ENCODE data around the gene MGMT. TPM values are rescaled to one million over a fixed set of nuclear protein-coding genes. Genes with fewer than 3 reads are reported as not detected.

The MGMT gene
- total RNA-seq, 1 donor from 2014 or later = 13.9 TPM

DNA sequence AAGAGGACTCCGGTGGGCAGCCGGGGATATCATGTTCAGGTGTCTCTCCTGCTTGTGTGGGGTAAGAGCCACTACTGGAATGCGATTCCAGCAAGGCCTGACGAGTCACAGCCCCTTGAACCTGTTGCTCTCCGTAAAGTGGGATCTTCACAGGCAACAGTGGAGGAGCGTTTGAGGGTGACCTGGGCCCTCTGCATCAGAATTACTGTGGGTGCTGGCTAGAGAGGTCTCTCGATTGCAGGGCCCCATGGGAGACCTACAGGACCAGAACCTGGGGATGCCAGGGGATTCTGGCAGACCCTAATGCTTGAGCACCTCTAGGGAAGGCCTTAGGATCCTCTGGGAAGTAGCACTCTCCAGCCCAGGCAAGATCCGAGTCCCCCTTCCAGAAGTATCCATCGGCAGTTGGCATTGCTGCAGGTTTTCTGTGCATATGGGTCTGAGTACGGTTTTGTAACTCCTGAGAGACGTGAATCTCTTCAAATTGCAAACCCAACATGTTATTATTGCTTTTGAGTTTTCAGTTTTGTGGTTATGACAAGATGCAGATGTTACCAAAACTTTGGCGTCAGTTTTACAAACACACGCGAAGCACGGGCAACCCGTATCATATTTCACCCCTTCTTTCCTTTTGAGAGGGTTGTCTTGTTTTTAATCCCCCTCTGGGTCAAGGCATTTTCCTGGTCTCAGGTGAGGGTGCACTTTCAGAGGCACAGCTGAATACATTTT is 4.6 kb downstream of the MGMT start:
- TF ChIP-seq, protein P1, sequence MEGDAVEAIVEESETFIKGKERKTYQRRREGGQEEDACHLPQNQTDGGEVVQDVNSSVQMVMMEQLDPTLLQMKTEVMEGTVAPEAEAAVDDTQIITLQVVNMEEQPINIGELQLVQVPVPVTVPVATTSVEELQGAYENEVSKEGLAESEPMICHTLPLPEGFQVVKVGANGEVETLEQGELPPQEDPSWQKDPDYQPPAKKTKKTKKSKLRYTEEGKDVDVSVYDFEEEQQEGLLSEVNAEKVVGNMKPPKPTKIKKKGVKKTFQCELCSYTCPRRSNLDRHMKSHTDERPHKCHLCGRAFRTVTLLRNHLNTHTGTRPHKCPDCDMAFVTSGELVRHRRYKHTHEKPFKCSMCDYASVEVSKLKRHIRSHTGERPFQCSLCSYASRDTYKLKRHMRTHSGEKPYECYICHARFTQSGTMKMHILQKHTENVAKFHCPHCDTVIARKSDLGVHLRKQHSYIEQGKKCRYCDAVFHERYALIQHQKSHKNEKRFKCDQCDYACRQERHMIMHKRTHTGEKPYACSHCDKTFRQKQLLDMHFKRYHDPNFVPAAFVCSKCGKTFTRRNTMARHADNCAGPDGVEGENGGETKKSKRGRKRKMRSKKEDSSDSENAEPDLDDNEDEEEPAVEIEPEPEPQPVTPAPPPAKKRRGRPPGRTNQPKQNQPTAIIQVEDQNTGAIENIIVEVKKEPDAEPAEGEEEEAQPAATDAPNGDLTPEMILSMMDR (IDR thresholded peaks at IDR 0.05) = no peak
- Mint-ChIP-seq H3K27me3 (ENCODE audit: low read depth) (no peaks in the 10 kb centered on the region), H3K9me3 (ENCODE audit: low read depth) (no peaks in the 10 kb centered on the region), H3K36me3 (ENCODE audit: low read depth) (no peaks in the 10 kb centered on the region), H3K4me3 (ENCODE audit: unreplicated experiment) (no peak overlapping the region), H3K27ac (ENCODE audit: unreplicated experiment) (no peak overlapping the region), H3K4me1 (ENCODE audit: low read depth) (peaks cover 4% of the 10 kb centered on the region)
- DNase-seq (ENCODE audit: low spot score) = no peak

DNA sequence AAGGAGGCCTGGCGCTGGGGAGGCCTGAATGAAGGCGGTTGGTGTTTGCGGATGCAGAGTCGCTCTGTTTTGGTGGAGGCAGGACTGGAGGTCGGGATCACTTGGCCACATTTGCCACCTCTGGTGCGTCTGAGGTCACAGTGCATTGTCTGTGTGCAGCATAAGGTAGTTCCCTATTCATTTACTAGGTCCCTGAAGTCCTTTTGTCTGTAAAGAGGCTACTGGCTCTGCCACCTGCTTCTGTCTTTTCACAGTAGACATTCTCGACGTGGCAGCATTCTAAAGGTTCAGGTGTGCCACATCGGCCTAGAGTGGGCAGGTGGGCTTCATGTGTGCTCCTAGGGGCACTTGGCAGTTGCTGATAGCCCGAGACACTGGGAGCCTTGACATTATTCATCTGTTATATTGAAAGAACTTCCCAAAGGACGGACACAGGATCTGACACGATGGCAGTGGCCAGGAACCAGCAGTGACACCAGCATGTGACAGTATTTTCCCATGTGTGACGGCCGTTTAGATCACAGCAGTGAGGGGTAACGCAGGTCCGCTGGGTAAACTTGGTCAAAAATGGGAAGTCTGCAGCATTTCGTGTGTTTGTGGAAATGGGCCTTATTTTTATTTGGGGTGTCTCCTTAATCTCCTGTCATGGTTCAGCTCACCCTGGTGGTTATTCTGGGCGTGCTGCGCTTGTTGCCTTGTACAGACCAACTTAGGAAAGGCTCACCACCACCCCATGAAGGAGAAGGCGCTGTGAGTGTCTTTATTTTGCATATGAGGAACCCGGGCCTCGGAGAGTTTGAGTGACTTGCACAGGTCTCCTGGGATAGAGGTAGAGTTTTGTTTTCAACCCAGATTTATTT is 5.9 kb downstream of the MGMT start:
- TF ChIP-seq, protein P1 (IDR thresholded peaks at IDR 0.05) = no peak
- no peak overlapping the region for H3K4me3 Mint-ChIP-seq (ENCODE audit: unreplicated experiment)
- no peaks in the 10 kb centered on the region for H3K9me3 Mint-ChIP-seq (ENCODE audit: low read depth)
- no peaks in the 10 kb centered on the region for H3K27me3 Mint-ChIP-seq (ENCODE audit: low read depth)
- no peak overlapping the region for H3K27ac Mint-ChIP-seq (ENCODE audit: unreplicated experiment)
- DNase-seq (ENCODE audit: low spot score) = no peak
- no peaks in the 10 kb centered on the region for H3K4me1 Mint-ChIP-seq (ENCODE audit: low read depth)
- H3K36me3 Mint-ChIP-seq (ENCODE audit: low read depth) = no peaks in the 10 kb centered on the region

DNA sequence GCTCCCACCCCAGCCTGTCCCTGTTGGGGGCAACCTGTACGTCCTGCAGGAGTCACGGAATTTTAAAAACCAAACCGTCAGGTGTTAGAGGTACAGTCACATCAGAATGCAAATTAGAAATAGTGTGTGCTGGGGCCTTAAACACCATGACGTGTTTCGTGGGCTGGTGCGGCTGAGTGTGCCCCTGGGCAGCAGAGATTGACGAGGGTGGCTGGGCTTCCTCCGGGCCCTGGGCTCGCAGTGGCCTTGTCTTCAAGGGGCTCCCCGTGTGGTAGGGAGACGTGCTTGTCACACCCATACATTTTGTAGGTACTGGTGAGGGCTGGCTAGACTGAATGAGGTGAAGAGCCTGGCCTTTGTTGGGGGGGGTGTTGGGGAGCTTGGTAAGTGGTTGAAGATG is 7.6 kb downstream of the MGMT start:
- H3K4me1 Mint-ChIP-seq (ENCODE audit: low read depth) = no peaks in the 10 kb centered on the region
- H3K36me3 Mint-ChIP-seq (ENCODE audit: low read depth) = no peaks in the 10 kb centered on the region
- TF ChIP-seq, protein P1 (IDR thresholded peaks at IDR 0.05) = no peak
- no peaks in the 10 kb centered on the region for H3K27me3 Mint-ChIP-seq (ENCODE audit: low read depth)
- no peak overlapping the region for H3K27ac Mint-ChIP-seq (ENCODE audit: unreplicated experiment)
- no peak overlapping the region for H3K4me3 Mint-ChIP-seq (ENCODE audit: unreplicated experiment)
- peaks cover 2% of the 10 kb centered on the region for H3K9me3 Mint-ChIP-seq (ENCODE audit: low read depth)
- no peak for DNase-seq (ENCODE audit: low spot score)

DNA sequence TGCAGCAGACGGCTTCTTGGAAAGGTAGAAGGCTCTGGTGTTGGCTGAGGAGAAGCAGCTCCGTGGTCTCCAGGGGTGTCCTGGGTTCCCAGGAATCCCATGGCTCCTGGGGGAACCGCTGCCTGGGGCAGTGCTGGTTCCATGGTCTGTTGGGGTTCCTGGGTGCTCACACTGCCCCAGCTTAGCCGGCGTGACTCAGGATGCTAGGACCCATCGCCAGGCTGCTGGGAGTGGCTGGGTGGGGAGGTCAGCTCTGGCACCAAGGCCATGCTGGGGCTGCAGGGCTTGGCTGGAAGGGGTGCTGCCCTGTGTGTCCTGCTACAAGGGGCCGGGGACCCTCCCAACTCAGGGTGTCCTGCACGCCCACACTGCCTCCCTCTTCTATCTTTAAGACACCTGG is 9.4 kb downstream of the MGMT start:
- H3K4me3 Mint-ChIP-seq (ENCODE audit: unreplicated experiment) = no peak overlapping the region
- no peak for DNase-seq (ENCODE audit: low spot score)
- H3K4me1 Mint-ChIP-seq (ENCODE audit: low read depth) = no peaks in the 10 kb centered on the region
- peaks cover 3% of the 10 kb centered on the region for H3K36me3 Mint-ChIP-seq (ENCODE audit: low read depth)
- H3K27me3 Mint-ChIP-seq (ENCODE audit: low read depth) = no peaks in the 10 kb centered on the region
- H3K27ac Mint-ChIP-seq (ENCODE audit: unreplicated experiment) = no peak overlapping the region
- TF ChIP-seq, protein P1 (IDR thresholded peaks at IDR 0.05) = no peak
- peaks cover 11% of the 10 kb centered on the region for H3K9me3 Mint-ChIP-seq (ENCODE audit: low read depth)

DNA sequence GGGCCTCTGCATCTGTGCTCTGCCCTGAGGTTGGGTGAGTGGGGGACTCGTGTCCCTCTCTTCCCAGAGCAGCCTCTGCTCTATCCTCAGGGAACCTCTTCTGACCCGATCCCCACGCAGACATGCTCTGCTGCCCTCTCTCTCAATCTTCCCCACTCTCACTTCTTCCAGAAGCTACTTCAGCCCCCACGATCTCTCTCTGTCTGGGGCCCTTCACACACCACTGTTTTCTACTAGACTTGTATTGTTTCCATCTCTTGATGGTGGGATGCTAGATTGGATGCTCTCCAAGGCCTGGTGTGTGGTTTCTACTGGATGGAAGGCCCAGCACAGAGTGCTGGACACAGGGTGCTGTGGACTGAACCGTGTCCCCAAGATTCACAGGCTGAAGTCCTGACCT is 10.0 kb downstream of the MGMT start:
- DNase-seq (ENCODE audit: low spot score) = no peak
- H3K4me3 Mint-ChIP-seq (ENCODE audit: unreplicated experiment) = no peak overlapping the region
- no peak overlapping the region for H3K27ac Mint-ChIP-seq (ENCODE audit: unreplicated experiment)
- H3K4me1 Mint-ChIP-seq (ENCODE audit: low read depth) = peaks cover 3% of the 10 kb centered on the region
- TF ChIP-seq, protein P1 (IDR thresholded peaks at IDR 0.05) = no peak
- H3K27me3 Mint-ChIP-seq (ENCODE audit: low read depth) = no peaks in the 10 kb centered on the region
- peaks cover 8% of the 10 kb centered on the region for H3K36me3 Mint-ChIP-seq (ENCODE audit: low read depth)
- peaks cover 16% of the 10 kb centered on the region for H3K9me3 Mint-ChIP-seq (ENCODE audit: low read depth)

Data from chondrocyte (in vitro differentiated cells).